Endothelial cell of umbilical vein (primary cell): ENCODE data around the gene GPR25. TPM values are rescaled to one million over a fixed set of nuclear protein-coding genes. Genes with fewer than 3 reads are reported as not detected.

Experiments used
- BruUV-seq: library from RNA; stranded (reverse); fragments of 400-500 nt; replicated peaks from 2 replicates; lab custom pipeline; 2021; lab: Mats Ljungman, UMichigan
- CTCF ChIA-PET: fragments of 300-600, 350-600 bp; sonication (Branson Sonifier 250); formaldehyde crosslinking; loops from one replicate; lab custom pipeline; 2021; ENCODE audit warnings: antibody characterized with exemption, inconsistent platforms; lab: Charles Lee
- POLR2A ChIA-PET: fragments of 300-600, 350-600 bp; sonication (Branson Sonifier 250); formaldehyde crosslinking; loops from one replicate; lab custom pipeline; 2021; ENCODE audit warnings: antibody characterized with exemption, inconsistent platforms; lab: Charles Lee
- DNase-seq: peaks from one replicate; pipeline ENCODE4 v3.0.0-alpha.2; 2011; ENCODE audit warnings: low read depth, low spot score
- FAIRE-seq: peaks from 2 replicates; lab custom pipeline; 2011; peaks lifted over from hg19 to GRCh38; lab: Jason Lieb, UNC
- H2AFZ ChIP-seq: 2 replicates; pipeline ENCODE4 v1.6.0; 2012; ENCODE audit warnings: low read depth, low read length, control low read depth, inconsistent platforms
- H3K27ac ChIP-seq: 2 replicates; pipeline ENCODE4 v1.5.1; 2011; ENCODE audit warnings: low read depth, mild to moderate bottlenecking, control low read depth, low read length, moderate library complexity; ENCODE audit not compliant: insufficient read depth
- H3K27me3 ChIP-seq, 2 experiments: 2 replicates each; pipeline versions ENCODE4 v1.6.0 to v1.6.1; 2011; ENCODE audit warnings: low read length in 2 of 2, mixed read lengths in 1 of 2; ENCODE audit not compliant: control insufficient read depth in 2 of 2, insufficient read depth in 2 of 2
- H3K36me3 ChIP-seq, 2 experiments: 2 replicates in 1 of 2; 3 replicates in 1 of 2; pipeline ENCODE4 v1.5.1; 2011; ENCODE audit warnings: low read length in 2 of 2, mild to moderate bottlenecking in 1 of 2, moderate library complexity in 1 of 2; ENCODE audit not compliant: control insufficient read depth in 2 of 2, insufficient read depth in 2 of 2; ENCODE audit errors: extremely low read depth in 1 of 2
- H3K4me1 ChIP-seq: 3 replicates; pipeline ENCODE4 v1.5.1; 2011; ENCODE audit warnings: mild to moderate bottlenecking, low read length; ENCODE audit not compliant: control insufficient read depth, insufficient read depth; ENCODE audit errors: extremely low read depth
- H3K4me2 ChIP-seq: 2 replicates; pipeline ENCODE4 v1.6.1; 2011; ENCODE audit warnings: low read length, control low read depth, mixed read lengths; ENCODE audit not compliant: insufficient read depth
- H3K4me3 ChIP-seq, 3 experiments: fragments of 200-600 bp in 1 of 3; sonication (generic), shearing (Covaris generic) in 1 of 3; replicated peaks in 1 of 3; 2 replicates each; pipeline ENCODE4 v1.5.1; 2011 to 2016; ENCODE audit warnings: control low read depth in 3 of 3, low read length in 3 of 3, mild to moderate bottlenecking in 2 of 3, inconsistent platforms in 1 of 3, low read depth in 1 of 3, moderate library complexity in 1 of 3; ENCODE audit not compliant: insufficient read depth in 1 of 3
- H3K79me2 ChIP-seq: 2 replicates; pipeline ENCODE4 v1.6.0; 2012; ENCODE audit warnings: low read length, inconsistent platforms; ENCODE audit not compliant: control insufficient read depth, insufficient read depth
- H3K9ac ChIP-seq: replicated peaks from 2 replicates; pipeline ENCODE3; 2011; ENCODE audit warnings: low read length, control low read depth; ENCODE audit not compliant: insufficient read depth; ENCODE audit errors: extremely low read depth
- H3K9me1 ChIP-seq: replicated peaks from 3 replicates; pipeline ENCODE4 v1.6.0; 2011; ENCODE audit warnings: mild to moderate bottlenecking, low read length; ENCODE audit not compliant: control insufficient read depth, insufficient read depth; ENCODE audit errors: extremely low read depth
- H3K9me3 ChIP-seq: replicated peaks from 2 replicates; pipeline ENCODE4 v1.5.1; 2012; ENCODE audit warnings: low read length, inconsistent platforms; ENCODE audit not compliant: control insufficient read depth, insufficient read depth
- H4K20me1 ChIP-seq: replicated peaks from 2 replicates; pipeline ENCODE3; 2011; ENCODE audit warnings: mild to moderate bottlenecking, low read length; ENCODE audit not compliant: control insufficient read depth, insufficient read depth; ENCODE audit errors: extremely low read depth
- EZH2 ChIP-seq: IDR thresholded peaks from 2 replicates; pipeline ENCODE4 v1.6.1; 2012; ENCODE audit warnings: borderline replicate concordance, low read depth, mild to moderate bottlenecking, moderate library complexity, low read length, inconsistent platforms; ENCODE audit not compliant: severe bottlenecking
- GATA2 ChIP-seq: IDR thresholded peaks from 2 replicates; pipeline ENCODE4 v1.7.0; 2011; ENCODE audit warnings: low read depth, mild to moderate bottlenecking, moderate library complexity, mixed read lengths, low read length; ENCODE audit not compliant: insufficient read length, insufficient read depth
- JUN ChIP-seq: IDR thresholded peaks from 2 replicates; pipeline ENCODE4 v1.6.1; 2011; ENCODE audit warnings: borderline replicate concordance, low read depth; ENCODE audit not compliant: insufficient read length, insufficient read depth
- MYC ChIP-seq: IDR thresholded peaks from one replicate; pipeline ENCODE4 v1.6.1; 2011; ENCODE audit warnings: mild to moderate bottlenecking, low read depth, low read length
- POLR2A ChIP-seq: IDR thresholded peaks from 2 replicates; pipeline ENCODE4 v1.6.1; 2012; ENCODE audit warnings: low read depth, mild to moderate bottlenecking, control low read depth, low read length
- POLR2AphosphoS5 ChIP-seq: IDR thresholded peaks from 2 replicates; pipeline ENCODE4 v1.6.1; 2012; ENCODE audit warnings: low read depth, mild to moderate bottlenecking, control low read depth, low read length, moderate library complexity; ENCODE audit not compliant: insufficient read depth
- dilution Hi-C: fragments of 300-500 bp; cut with MboI; formaldehyde crosslinking; loops from one replicate; pipeline ENCODE4 v1.15.0; 2019; ENCODE audit warnings: low sequenced_read_pairs; ENCODE audit not compliant: extremely low pct_ligation_motif_present
- intact Hi-C: fragments of 100-400 bp; cut with micrococcal nuclease; formaldehyde crosslinking; loops from one replicate; pipeline ENCODE4 v1.10.0; 2022
- polyA plus RNA-seq, 4 experiments: library from polyadenylated mRNA; depleted of rRNA in 3 of 4; stranded (reverse) in 3 of 4; unstranded in 1 of 4; fragments of >200 nt; gene quantifications; 2 replicates each; pipeline versions ENCODE4 v1.2.1 to v1.2.3, GENCODE V29; 2011 to 2012; ENCODE audit warnings: missing spikeins in 1 of 4
- total RNA-seq: library from RNA; stranded (reverse); gene quantifications from 2 replicates; pipeline ENCODE4 v1.2.3, GENCODE V29; 2021
- TF ChIP-seq, protein P1 (sequence below), 2 donors: IDR thresholded peaks; 1 replicate in 1 of 2; 2 replicates in 1 of 2; pipeline ENCODE4 v1.5.1; 2011; ENCODE audit warnings: low read length in 2 of 2, mild to moderate bottlenecking in 2 of 2, moderate library complexity in 2 of 2, control low read depth in 1 of 2, inconsistent platforms in 1 of 2, low read depth in 1 of 2; ENCODE audit not compliant: insufficient read depth in 1 of 2; ENCODE audit errors: extremely low read depth in 1 of 2

GPR25 gene
- total and polyA plus RNA-seq, 2 donors (not counting 3 experiments of a cell fraction or from before 2014, with no cell fraction given): not detected

DNA sequence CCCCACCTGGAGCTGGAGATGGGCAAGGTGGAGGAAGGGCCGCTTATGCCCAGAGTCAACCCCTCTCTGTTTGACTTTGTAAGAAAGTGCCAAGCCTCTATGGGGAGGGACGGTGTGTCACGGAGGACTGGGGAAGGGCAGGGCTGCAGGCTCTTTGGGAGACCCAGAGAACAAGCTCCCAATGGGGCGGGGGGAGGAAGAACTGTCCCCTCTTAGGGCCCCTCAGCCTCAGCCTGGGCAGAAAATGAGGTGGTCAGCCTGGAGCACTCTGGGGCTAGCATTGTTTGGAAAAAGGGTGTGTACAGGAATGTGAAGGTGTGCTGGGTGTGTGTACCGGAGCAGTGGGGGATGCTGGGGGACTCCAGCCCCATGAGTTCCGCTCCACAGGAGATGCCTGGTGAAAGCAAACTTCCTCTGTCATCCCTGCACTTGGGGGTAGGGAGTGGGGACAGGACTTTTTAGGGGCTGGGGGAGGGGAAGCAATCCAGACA, 20.7 kb downstream of the GPR25 start:
- Histone ChIP-seq H3K9ac (no peak overlapping the region), H3K4me2 (no peak overlapping the region), H4K20me1 (no peaks in the 10 kb centered on the region), H3K79me2 (no peaks in the 10 kb centered on the region), H3K9me1 (no peaks in the 10 kb centered on the region), H3K27me3 (peaks cover 39 to 48% of the 10 kb centered on the region in 2 experiments), H2AFZ (no peak overlapping the region), H3K9me3 (no peaks in the 10 kb centered on the region), H3K27ac (no peak overlapping the region), H3K4me3 (no peak overlapping the region), H3K4me1 (no peaks in the 10 kb centered on the region), H3K36me3 (no peaks in the 10 kb centered on the region)
- dilution Hi-C loops (no loop called here), intact Hi-C loops (loop anchor here (5.0 kb wide), 2 partner anchors 149 to 219 kb away; partner anchors contain the start of gene CACNA1S)
- FAIRE-seq (no peak), DNase-seq (no peak)
- TF ChIP-seq JUN: no peak
- TF ChIP-seq GATA2: no peak
- TF ChIP-seq POLR2A: no peak
- BruUV-seq: no TSS peak
- ChIA-PET POLR2A (no interaction called here), CTCF (no interaction called here)

DNA sequence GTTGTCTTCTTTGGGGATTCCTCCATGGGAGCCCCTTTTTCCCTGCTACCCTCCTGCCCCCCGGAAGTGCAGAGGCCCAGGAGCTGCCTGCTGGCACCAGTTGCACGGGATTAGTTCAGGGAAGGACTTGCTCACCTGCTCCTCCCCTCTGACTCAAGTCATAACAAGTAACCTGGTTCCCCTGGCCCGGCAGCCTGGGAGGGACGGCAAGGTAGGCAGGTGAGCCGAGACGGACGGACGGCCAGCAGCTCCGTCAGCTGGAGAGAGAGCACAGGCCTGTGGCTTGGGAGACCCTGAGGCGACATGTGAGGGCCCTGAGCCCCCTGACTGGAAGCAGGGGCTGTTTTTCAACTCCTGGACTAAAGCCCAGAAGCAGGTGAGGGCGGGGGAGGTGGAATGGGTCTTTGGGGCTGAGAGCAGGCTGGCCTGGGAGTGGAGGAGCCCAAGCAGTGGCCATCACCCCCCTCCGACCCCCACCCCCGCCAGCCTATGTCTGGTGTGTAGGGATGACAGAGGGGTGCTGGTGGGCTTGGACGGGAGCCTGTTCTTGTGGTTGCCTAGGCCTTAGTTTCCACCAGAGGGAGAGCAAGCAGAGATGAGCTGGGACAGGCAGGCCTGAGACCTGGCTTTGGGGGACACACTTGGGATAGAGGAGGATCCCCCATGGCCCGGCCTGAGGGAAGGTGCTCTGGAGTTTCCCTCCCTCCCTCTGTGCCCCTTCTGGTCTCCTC, 22.1 kb downstream of the GPR25 start, which contains the start of gene INAVA:
Gene INAVA (plus strand): TSS at position 189 of the 731 bp plus-strand sequence. CDS start 3,501 bp downstream, outside the sequence.
- H3K9ac ChIP-seq: no peak within 1 kb of the TSS
- no peaks in the 10 kb centered on the region for H3K36me3 ChIP-seq
- peaks cover 36 to 37% of the 10 kb centered on the region in 2 experiments for H3K27me3 ChIP-seq
- no peaks in the 10 kb centered on the region for H3K79me2 ChIP-seq
- H3K27ac ChIP-seq: no peak within 1 kb of the TSS
- H3K4me2 ChIP-seq: no peak within 1 kb of the TSS
- TF ChIP-seq, protein P1, sequence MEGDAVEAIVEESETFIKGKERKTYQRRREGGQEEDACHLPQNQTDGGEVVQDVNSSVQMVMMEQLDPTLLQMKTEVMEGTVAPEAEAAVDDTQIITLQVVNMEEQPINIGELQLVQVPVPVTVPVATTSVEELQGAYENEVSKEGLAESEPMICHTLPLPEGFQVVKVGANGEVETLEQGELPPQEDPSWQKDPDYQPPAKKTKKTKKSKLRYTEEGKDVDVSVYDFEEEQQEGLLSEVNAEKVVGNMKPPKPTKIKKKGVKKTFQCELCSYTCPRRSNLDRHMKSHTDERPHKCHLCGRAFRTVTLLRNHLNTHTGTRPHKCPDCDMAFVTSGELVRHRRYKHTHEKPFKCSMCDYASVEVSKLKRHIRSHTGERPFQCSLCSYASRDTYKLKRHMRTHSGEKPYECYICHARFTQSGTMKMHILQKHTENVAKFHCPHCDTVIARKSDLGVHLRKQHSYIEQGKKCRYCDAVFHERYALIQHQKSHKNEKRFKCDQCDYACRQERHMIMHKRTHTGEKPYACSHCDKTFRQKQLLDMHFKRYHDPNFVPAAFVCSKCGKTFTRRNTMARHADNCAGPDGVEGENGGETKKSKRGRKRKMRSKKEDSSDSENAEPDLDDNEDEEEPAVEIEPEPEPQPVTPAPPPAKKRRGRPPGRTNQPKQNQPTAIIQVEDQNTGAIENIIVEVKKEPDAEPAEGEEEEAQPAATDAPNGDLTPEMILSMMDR (IDR thresholded peaks at IDR 0.05; ENCODE audit: extremely low read depth in 1 of 2, insufficient read depth in 1 of 2, low read depth in 1 of 2, low read length in 2 of 2): no peak
- TF ChIP-seq MYC: no peak
- no peak for TF ChIP-seq POLR2AphosphoS5
- no peak for TF ChIP-seq EZH2
- intact Hi-C loops: loop anchor here (5.0 kb wide), 2 partner anchors 147 to 217 kb away; partner anchors contain the start of gene CACNA1S
- no peak for DNase-seq
- POLR2A ChIA-PET: no interaction called here
- FAIRE-seq: no peak
- no peak within 1 kb of the TSS for H3K4me3 ChIP-seq
- BruUV-seq: no TSS peak
- H2AFZ ChIP-seq: no peak within 1 kb of the TSS
- dilution Hi-C loops: no loop called here
- no peaks in the 10 kb centered on the region for H3K9me1 ChIP-seq
- H3K4me1 ChIP-seq: no peaks in the 10 kb centered on the region
- H4K20me1 ChIP-seq: no peaks in the 10 kb centered on the region
- H3K9me3 ChIP-seq: no peaks in the 10 kb centered on the region
- CTCF ChIA-PET: no interaction called here
